HAP-1 (cell line): ENCODE measurements around the gene LRRC3C.

ENCODE experiments used
- DNase-seq, 2 experiments: peaks; one replicate each; pipeline ENCODE4 v3.0.0-alpha.2; 2016 to 2020; ENCODE audit warnings: low spot score in 2 of 2
- H3K27me3 ChIP-seq: fragments of 250-450 bp; sonication (Bioruptor Pico); 2 replicates; pipeline ENCODE4 v1.5.1; 2020; ENCODE audit warnings: low read depth, mild to moderate bottlenecking, moderate library complexity
- H3K36me3 ChIP-seq: fragments of 250-450 bp; sonication (Bioruptor Pico); replicated peaks from 2 replicates; pipeline ENCODE4 v1.5.1; 2020; ENCODE audit warnings: mild to moderate bottlenecking
- H3K4me1 ChIP-seq: fragments of 250-450 bp; sonication (Bioruptor Pico); 2 replicates; pipeline ENCODE4 v1.5.1; 2020; ENCODE audit warnings: mild to moderate bottlenecking
- H3K4me3 ChIP-seq: fragments of 250-450 bp; sonication (Bioruptor Pico); 2 replicates; pipeline ENCODE4 v1.5.1; 2020; ENCODE audit warnings: mild to moderate bottlenecking, moderate library complexity
- H3K9me3 ChIP-seq: fragments of 250-450 bp; sonication (Bioruptor Pico); 2 replicates; pipeline ENCODE4 v1.5.1; 2020; ENCODE audit warnings: mild to moderate bottlenecking, moderate library complexity
- in situ Hi-C: fragments of 300-500 bp; cut with MboI; formaldehyde crosslinking; loops from 3 replicates; pipeline ENCODE4 v1.14.3; 2020; ENCODE audit warnings: low sequenced_read_pairs, inconsistent platforms, mixed read lengths

Gene LRRC3C

GRCh38 chr17:39928858-39929645 is 1.5 kb downstream of the LRRC3C start:
- Histone ChIP-seq H3K9me3 (no peaks in the 10 kb centered on the region), H3K36me3 (no peaks in the 10 kb centered on the region), H3K27me3 (no peaks in the 10 kb centered on the region), H3K4me3 (no peak overlapping the region), H3K4me1 (peaks cover 6% of the 10 kb centered on the region; the same call in 1 of the 2 replicates)
- in situ Hi-C loops = no loop called here
- DNase-seq = no peak

DNA sequence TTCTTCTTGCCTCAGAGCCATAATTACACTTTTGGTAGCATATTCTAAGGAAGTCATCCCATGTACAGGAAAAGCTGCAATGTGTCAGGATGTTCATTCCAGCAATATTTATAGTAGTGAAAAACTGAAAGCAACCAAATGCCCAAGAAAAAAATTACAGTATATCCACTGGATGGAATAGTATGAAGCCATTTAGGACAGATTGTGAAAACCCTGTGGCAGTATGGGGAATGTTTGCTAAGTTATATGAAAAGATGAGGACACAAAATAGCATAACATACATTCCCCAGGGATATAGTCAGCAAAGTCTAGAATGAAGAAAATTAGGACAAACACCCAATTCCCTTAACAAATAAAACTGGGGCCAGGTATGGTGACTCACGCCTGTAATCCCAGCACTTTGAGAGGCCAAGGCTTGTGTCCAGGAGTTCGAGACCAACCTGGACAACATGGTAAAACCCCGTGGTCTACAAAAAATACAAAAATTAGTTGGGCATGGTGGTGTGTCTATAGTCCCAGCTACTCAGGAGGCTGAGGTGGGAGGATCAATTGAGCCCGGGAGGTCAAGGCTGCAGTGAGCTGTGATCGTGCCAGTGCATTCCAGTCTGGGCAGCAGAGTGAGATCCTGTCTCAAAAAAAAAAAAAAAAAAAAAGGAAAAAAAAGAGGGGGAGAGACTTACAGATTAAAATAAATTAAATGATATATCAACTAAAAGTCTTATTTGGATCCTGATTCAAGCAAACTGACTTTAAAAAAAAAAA is 2.3 kb downstream of the LRRC3C start:
- in situ Hi-C loops = no loop called here
- H3K4me1 ChIP-seq = peaks cover 6% of the 10 kb centered on the region; the same call in 1 of the 2 replicates
- H3K4me3 ChIP-seq = no peak overlapping the region
- no peak for DNase-seq
- no peaks in the 10 kb centered on the region for H3K27me3 ChIP-seq
- no peaks in the 10 kb centered on the region for H3K9me3 ChIP-seq
- H3K36me3 ChIP-seq = no peaks in the 10 kb centered on the region

- in situ Hi-C loops = no loop called here
- Histone ChIP-seq H3K27me3 (no peaks in the 10 kb centered on the region), H3K4me1 (no peaks in the 10 kb centered on the region), H3K4me3 (no peak overlapping the region), H3K9me3 (no peaks in the 10 kb centered on the region), H3K36me3 (no peaks in the 10 kb centered on the region)
- no peak for DNase-seq
Observed at GRCh38 chr17:39933912-39934311, 6.4 kb downstream of the LRRC3C start.

DNA sequence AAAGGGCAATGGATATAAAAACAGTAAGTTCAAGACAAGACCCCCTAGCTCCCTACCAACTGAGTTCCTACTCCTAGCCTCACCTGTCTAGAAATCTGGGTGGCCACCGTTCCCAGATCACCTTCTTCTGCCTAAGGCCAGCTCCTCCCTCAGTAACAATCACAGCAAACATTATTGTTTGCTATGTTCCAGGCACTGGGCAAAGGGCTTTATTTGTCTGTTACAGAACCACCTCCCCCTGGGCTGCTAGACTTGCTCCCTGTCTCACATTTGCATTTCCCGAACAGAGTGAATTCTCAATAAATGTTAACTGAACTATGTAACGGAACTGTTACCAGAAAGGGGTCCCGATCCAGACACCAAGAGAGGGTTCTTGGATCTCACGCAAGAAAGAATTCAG is 6.8 kb downstream of the LRRC3C start:
- H3K36me3 ChIP-seq = no peaks in the 10 kb centered on the region
- no peak overlapping the region for H3K4me3 ChIP-seq
- H3K4me1 ChIP-seq = no peaks in the 10 kb centered on the region
- DNase-seq = no peak
- no peaks in the 10 kb centered on the region for H3K9me3 ChIP-seq
- in situ Hi-C loops = no loop called here
- H3K27me3 ChIP-seq = no peaks in the 10 kb centered on the region

GRCh38 chr17:39935909-39936308 is 8.4 kb downstream of the LRRC3C start:
- Histone ChIP-seq H3K4me1 (no peaks in the 10 kb centered on the region), H3K4me3 (no peak overlapping the region), H3K27me3 (no peaks in the 10 kb centered on the region; the same call in 1 of the 2 replicates), H3K36me3 (no peaks in the 10 kb centered on the region), H3K9me3 (no peaks in the 10 kb centered on the region)
- in situ Hi-C loops = no loop called here
- no peak for DNase-seq

DNA sequence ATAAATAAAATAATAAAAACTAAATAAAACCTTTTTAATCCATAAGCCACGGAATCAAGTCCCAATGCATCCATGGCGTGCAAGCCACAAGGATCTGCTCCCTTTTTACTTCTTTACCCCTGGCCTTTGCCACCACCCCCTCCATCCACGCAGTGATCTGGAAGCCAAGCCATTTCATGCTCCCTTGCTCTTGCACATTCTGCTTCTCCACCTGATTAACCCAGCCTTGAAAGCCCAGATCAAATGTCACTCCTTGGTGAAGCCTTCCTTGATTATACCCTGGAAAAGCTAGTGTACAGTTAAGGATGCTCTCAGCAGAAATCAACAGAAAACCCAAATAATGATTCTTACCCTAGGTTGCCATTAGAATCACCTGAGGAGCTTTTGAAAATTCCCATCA is 9.9 kb downstream of the LRRC3C start:
- H3K4me3 ChIP-seq = no peak overlapping the region
- no peaks in the 10 kb centered on the region for H3K36me3 ChIP-seq
- in situ Hi-C loops = no loop called here
- no peaks in the 10 kb centered on the region for H3K9me3 ChIP-seq
- H3K4me1 ChIP-seq = no peaks in the 10 kb centered on the region
- no peak for DNase-seq
- peaks cover under 1% of the 10 kb centered on the region; the same call in 1 of the 2 replicates for H3K27me3 ChIP-seq

- in situ Hi-C loops = no loop called here
- H3K36me3 ChIP-seq = no peaks in the 10 kb centered on the region
- H3K9me3 ChIP-seq = no peaks in the 10 kb centered on the region
- no peak for DNase-seq
- no peak overlapping the region for H3K4me3 ChIP-seq
- peaks cover 4% of the 10 kb centered on the region; the same call in 1 of the 2 replicates for H3K27me3 ChIP-seq
- H3K4me1 ChIP-seq = no peaks in the 10 kb centered on the region
Observed at GRCh38 chr17:39938140-39938869, 10.8 kb downstream of the LRRC3C start.

DNA sequence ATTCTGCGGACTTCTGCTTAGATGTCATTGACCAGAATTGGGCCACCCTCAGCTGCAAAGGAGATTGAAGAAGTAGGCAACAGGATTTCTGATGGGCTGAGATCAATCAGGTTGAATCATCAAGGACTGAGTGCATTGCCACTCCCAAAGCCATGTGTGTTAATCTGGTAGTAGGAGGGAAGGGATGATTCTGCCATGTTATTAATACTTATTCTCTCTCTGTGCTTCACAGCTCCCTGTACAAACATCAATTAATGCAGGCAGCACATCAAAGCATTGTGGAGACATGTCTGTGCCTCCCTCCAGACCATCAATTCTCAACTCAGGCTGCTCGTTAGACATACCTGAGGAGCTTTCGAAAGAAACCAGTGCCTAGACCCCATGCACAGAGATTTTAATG is 11.6 kb downstream of the LRRC3C start:
- no peaks in the 10 kb centered on the region for H3K36me3 ChIP-seq
- in situ Hi-C loops = no loop called here
- peaks cover 4% of the 10 kb centered on the region; the same call in 1 of the 2 replicates for H3K27me3 ChIP-seq
- no peaks in the 10 kb centered on the region for H3K9me3 ChIP-seq
- no peaks in the 10 kb centered on the region for H3K4me1 ChIP-seq
- DNase-seq = no peak
- H3K4me3 ChIP-seq = no peak overlapping the region

DNA sequence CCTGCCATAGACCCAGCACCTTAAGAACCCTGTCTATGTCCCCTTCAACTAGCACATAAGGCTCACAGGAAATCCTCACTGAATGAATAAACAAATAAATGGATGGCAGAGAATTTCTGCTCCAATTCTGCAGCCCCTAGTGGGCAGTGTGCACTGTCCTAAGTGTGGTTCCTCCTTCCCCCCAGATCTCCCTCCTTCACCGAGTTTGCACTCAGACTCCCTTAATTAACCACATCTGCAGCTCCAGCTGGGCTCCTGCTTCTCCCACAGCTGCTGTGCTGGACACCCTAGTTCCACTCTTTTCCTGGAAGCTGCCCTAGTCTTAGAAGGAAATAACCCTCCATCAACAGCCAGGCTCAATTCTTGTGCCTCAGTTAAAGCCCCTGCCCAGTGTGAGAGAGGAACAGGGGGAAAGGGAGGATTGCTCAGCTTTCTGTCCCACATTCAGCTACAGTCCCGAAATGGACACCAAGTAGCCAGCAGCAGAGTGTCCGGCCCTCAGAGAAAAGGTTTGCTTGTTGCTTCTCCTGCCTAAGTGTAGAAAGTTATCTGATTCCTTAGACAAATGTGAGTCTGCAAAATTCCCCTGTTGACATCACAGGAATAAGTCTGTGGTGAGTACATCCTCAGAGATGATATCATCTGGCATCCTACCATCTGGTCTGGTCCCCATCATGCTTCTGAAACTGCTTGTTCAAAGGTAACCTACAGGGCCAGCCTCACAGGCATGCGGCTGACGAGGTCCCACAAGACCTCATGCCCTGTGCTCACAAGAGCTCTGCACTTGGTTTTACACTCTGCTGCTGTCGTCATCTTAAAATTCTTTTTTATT is 12.3 kb downstream of the LRRC3C start:
- in situ Hi-C loops = no loop called here
- no peak overlapping the region for H3K4me3 ChIP-seq
- no peaks in the 10 kb centered on the region for H3K4me1 ChIP-seq
- H3K36me3 ChIP-seq = no peaks in the 10 kb centered on the region
- peak in 1 of 2 experiments; percentile 32 for DNase-seq
- H3K27me3 ChIP-seq = peaks cover 4% of the 10 kb centered on the region; the same call in 1 of the 2 replicates
- no peaks in the 10 kb centered on the region for H3K9me3 ChIP-seq

DNA sequence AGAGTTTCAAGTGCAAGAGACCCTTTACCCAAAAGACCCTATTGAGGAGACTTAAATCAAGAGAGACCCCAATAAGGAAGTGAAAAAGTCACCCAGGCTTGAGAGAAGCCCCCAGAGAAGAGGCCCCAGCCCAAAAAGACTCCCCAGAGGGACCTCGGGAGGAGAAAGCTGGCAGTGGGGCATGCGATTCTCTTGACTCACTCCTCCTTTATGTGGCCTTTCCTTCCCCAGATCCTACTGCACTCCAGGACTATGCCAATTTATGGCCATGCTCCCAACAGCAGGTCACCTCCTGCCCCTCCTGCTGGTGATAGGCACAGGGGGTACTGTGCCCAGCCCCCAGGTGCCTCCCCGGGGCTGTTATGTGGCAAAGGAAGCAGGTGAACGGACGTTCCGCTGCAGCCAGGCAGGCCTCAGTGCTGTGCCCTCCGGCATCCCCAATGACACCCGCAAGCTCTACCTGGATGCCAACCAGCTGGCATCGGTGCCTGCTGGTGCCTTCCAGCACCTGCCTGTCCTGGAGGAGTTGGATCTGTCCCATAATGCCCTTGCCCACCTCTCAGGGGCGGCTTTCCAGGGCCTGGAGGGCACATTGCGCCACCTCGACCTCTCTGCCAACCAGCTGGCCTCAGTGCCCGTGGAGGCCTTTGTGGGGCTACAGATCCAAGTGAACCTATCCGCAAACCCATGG is 16.3 kb downstream of the LRRC3C start:
- in situ Hi-C loops = no loop called here
- no peaks in the 10 kb centered on the region for H3K4me1 ChIP-seq
- no peak for DNase-seq

DNA sequence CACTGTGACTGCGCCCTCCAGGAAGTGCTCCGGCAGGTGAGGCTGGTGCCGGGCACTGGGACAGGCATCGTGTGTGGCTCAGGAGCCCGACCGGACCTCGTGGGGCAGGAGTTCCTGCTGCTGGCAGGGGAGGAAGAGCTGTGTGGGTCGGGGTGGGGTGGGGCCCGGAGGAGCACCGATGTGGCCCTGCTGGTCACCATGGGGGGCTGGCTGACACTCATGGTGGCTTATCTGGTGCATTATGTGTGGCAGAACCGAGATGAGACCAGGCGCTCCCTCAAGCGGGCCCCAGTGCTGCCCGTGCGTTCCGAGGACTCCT is 16.8 kb downstream of the LRRC3C start:
- Histone ChIP-seq H3K27me3 (peaks cover 4% of the 10 kb centered on the region; the same call in 1 of the 2 replicates), H3K4me3 (no peak overlapping the region), H3K4me1 (no peaks in the 10 kb centered on the region), H3K36me3 (no peaks in the 10 kb centered on the region), H3K9me3 (no peaks in the 10 kb centered on the region)
- no peak for DNase-seq
- in situ Hi-C loops = no loop called here

More for the DNA sequence above, 16.3 kb downstream of the LRRC3C start:
- no peaks in the 10 kb centered on the region for H3K36me3 ChIP-seq
- H3K27me3 ChIP-seq = peaks cover 4% of the 10 kb centered on the region; the same call in 1 of the 2 replicates
- H3K9me3 ChIP-seq = no peaks in the 10 kb centered on the region
- no peak overlapping the region for H3K4me3 ChIP-seq

GRCh38 chr17:39946551-39947330 is 19.2 kb downstream of the LRRC3C start:
- Histone ChIP-seq H3K4me3 (no peak overlapping the region), H3K27me3 (0 out of 2 replicates have a peak, but pooled peaks cover 4% of the 10 kb centered on the region), H3K4me1 (no peaks in the 10 kb centered on the region), H3K9me3 (no peaks in the 10 kb centered on the region), H3K36me3 (no peaks in the 10 kb centered on the region)
- no peak for DNase-seq
- in situ Hi-C loops = no loop called here
